Testis (tissue), 2 donors: ENCODE data around the gene TAC3.

Source experiments
- POLR2A ChIP-seq: fragments of 450-650 bp; IDR thresholded peaks from one replicate; pipeline ENCODE4 v1.6.1; 2017; ENCODE audit warnings: antibody characterized with exemption, mild to moderate bottlenecking, moderate library complexity
- TF ChIP-seq, protein P1 (sequence below), 3 experiments: fragments of 450-650 bp in 2 of 3; fragments of 200-600 bp in 1 of 3; sonication (generic) in 1 of 3; IDR thresholded peaks; one replicate each; pipeline ENCODE4 v1.5.1; 2016 to 2019; ENCODE audit warnings: antibody characterized with exemption in 3 of 3, mild to moderate bottlenecking in 2 of 3, moderate library complexity in 1 of 3

- TF ChIP-seq, protein P1, sequence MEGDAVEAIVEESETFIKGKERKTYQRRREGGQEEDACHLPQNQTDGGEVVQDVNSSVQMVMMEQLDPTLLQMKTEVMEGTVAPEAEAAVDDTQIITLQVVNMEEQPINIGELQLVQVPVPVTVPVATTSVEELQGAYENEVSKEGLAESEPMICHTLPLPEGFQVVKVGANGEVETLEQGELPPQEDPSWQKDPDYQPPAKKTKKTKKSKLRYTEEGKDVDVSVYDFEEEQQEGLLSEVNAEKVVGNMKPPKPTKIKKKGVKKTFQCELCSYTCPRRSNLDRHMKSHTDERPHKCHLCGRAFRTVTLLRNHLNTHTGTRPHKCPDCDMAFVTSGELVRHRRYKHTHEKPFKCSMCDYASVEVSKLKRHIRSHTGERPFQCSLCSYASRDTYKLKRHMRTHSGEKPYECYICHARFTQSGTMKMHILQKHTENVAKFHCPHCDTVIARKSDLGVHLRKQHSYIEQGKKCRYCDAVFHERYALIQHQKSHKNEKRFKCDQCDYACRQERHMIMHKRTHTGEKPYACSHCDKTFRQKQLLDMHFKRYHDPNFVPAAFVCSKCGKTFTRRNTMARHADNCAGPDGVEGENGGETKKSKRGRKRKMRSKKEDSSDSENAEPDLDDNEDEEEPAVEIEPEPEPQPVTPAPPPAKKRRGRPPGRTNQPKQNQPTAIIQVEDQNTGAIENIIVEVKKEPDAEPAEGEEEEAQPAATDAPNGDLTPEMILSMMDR (IDR thresholded peaks at IDR 0.05) = no peak
- no peak for TF ChIP-seq POLR2A
Measured at GRCh38 chr12:57040211-57040610, 23.9 kb upstream of the TAC3 start.
